ENCODE results near the gene NPR3. TPM values are rescaled to one million over a fixed set of nuclear protein-coding genes. Genes with fewer than 3 reads are reported as not detected.

The NPR3 gene
- total RNA-seq, 4 donors from 2014 or later, result 0.65 to 2.1 (median 1.5) TPM

DNA sequence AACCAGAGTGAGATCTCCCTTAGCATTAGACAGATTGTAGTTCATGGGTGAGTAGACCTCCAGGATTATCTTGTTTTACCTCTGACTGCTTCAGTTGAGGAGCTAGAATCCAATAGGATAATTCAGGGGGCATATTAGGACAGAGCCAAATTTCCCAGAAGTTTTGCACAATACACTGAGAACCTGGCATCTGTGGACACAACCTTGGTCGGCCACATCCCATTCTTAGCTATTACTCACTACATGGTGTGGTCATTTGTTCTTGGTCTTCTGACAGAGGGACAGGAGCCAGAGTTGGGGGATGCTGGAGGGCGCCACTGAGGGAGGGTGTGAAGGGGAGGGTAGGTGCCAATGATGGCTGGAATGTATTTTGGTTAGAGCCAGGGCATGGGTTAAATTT is 66.6 kb downstream of the NPR3 start:
- Histone ChIP-seq H3K4me3 (no peak overlapping the region), H3K27me3 (no peaks in the 10 kb centered on the region), H3K36me3 (no peaks in the 10 kb centered on the region), H3K4me1 (peaks cover 0 to 4% (median 0%) of the 10 kb centered on the region in 4 donors), H3K9me3 (no peaks in the 10 kb centered on the region), H3K27ac (replicated peaks in 1 of 4) (no peak overlapping the region)
- intact Hi-C loops (cut with DNase I), result no loop called here
- WGBS, result 75% methylated on average over 2 of the region's 2 CpGs
- no peak for DNase-seq (ENCODE audit: extremely low spot score)
- no peak for TF ChIP-seq POLR2A (IDR thresholded peaks at IDR 0.05; ENCODE audit: low read depth)
- TF ChIP-seq POLR2AphosphoS5 (IDR thresholded peaks at IDR 0.05), result no peak

DNA sequence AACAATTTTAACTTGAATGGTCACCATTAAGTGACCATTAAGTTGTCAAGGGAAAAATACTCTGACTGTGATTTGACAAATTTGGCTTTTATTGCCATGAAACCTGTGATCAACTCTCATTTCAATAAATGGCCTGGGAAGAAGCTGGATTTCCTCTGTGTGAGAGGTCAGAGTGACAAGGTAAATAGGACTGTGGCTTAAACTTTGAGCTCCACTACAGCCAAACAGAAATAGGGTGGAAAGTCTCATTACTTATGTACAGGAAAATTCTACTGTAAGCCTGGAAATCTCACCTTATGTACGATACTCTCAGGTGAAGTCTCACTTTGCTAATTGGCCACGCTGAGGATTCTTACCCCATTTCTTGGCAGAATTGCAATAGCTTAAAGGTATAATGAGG is 67.3 kb downstream of the NPR3 start:
- no peaks in the 10 kb centered on the region for H3K9me3 ChIP-seq
- H3K27me3 ChIP-seq, result no peaks in the 10 kb centered on the region
- 94% methylated on average over 2 of the region's 2 CpGs for WGBS
- no peak for TF ChIP-seq EP300 (IDR thresholded peaks at IDR 0.05)
- intact Hi-C loops (cut with DNase I), result no loop called here
- H3K36me3 ChIP-seq, result no peaks in the 10 kb centered on the region
- DNase-seq (ENCODE audit: extremely low spot score), result no peak
- no peak overlapping the region for H3K27ac ChIP-seq (replicated peaks in 1 of 4)
- peaks cover 0 to 4% (median 0%) of the 10 kb centered on the region in 4 donors for H3K4me1 ChIP-seq
- H3K4me3 ChIP-seq, result no peak overlapping the region

DNA sequence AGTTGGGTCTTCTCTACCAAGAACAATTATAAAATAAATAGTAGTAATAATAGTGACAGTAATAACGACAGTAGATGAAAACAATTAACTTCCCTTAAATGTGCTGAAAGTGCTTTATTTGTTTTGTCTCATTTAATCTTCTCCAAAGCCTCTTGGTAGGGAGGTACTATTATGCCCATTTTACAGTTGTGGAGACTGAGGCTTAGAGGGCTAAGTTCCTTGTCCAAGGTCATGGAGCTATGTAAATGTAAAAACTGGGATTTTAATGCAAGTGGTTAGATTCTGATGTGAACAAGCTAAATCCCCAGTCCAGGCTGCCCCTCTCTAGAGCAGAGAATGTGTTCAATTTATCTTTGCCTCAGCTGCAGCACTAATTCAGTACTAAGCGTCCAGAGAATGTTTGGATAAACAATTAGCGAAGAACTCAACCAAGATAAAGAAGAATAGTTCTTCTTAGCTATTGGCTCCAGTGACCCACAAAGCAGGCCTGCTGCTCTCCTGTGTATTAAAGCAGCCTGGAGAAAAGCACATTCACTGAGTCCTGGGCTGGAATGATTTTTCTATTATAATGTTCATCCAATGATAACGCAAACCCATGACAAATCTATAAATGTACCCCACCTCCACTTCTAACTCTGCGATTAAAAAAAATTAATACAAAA is 68.8 kb downstream of the NPR3 start:
- H3K36me3 ChIP-seq, result no peaks in the 10 kb centered on the region
- DNase-seq (ENCODE audit: extremely low spot score), result no peak
- H3K27me3 ChIP-seq, result no peaks in the 10 kb centered on the region
- H3K4me3 ChIP-seq, result no peak overlapping the region
- H3K4me1 ChIP-seq, result peaks cover 0 to 4% (median 0%) of the 10 kb centered on the region in 4 donors
- WGBS, result 68% methylated on average over 5 of the region's 5 CpGs
- TF ChIP-seq POLR2AphosphoS5 (IDR thresholded peaks at IDR 0.05) (no peak), POLR2A (IDR thresholded peaks at IDR 0.05; ENCODE audit: low read depth) (no peak), EP300 (IDR thresholded peaks at IDR 0.05) (no peak)
- TF ChIP-seq, protein P1, sequence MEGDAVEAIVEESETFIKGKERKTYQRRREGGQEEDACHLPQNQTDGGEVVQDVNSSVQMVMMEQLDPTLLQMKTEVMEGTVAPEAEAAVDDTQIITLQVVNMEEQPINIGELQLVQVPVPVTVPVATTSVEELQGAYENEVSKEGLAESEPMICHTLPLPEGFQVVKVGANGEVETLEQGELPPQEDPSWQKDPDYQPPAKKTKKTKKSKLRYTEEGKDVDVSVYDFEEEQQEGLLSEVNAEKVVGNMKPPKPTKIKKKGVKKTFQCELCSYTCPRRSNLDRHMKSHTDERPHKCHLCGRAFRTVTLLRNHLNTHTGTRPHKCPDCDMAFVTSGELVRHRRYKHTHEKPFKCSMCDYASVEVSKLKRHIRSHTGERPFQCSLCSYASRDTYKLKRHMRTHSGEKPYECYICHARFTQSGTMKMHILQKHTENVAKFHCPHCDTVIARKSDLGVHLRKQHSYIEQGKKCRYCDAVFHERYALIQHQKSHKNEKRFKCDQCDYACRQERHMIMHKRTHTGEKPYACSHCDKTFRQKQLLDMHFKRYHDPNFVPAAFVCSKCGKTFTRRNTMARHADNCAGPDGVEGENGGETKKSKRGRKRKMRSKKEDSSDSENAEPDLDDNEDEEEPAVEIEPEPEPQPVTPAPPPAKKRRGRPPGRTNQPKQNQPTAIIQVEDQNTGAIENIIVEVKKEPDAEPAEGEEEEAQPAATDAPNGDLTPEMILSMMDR (IDR thresholded peaks at IDR 0.05), result no peak
- no peak overlapping the region for H3K27ac ChIP-seq (replicated peaks in 1 of 4)
- intact Hi-C loops (cut with DNase I), result no loop called here
- no peaks in the 10 kb centered on the region for H3K9me3 ChIP-seq

DNA sequence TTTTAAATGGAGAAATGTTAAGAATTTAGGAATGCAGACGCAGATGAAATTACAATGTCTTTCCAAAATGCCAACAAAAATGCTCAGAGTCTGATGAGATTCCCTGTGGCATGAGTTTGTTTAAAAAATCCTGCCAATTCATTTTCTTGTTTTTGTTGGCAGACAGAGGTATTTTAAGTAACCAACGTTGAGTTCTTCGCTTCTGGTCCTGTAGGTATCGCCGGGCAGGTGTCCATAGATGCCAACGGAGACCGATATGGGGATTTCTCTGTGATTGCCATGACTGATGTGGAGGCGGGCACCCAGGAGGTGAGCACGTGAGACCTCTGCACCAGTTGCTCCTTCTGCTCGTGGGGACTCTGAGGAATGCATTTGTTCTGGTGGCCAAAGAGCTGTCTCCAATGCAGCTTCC is 69.4 kb downstream of the NPR3 start:
- Histone ChIP-seq H3K4me1 (peaks cover 0 to 4% (median 0%) of the 10 kb centered on the region in 4 donors), H3K9me3 (no peaks in the 10 kb centered on the region), H3K27ac (replicated peaks in 1 of 4) (no peak overlapping the region), H3K36me3 (no peaks in the 10 kb centered on the region), H3K4me3 (no peak overlapping the region), H3K27me3 (no peaks in the 10 kb centered on the region)
- TF ChIP-seq POLR2AphosphoS5 (IDR thresholded peaks at IDR 0.05) (no peak), EP300 (IDR thresholded peaks at IDR 0.05) (no peak), POLR2A (IDR thresholded peaks at IDR 0.05; ENCODE audit: low read depth) (no peak)
- TF ChIP-seq, protein P1 (IDR thresholded peaks at IDR 0.05), result no peak
- intact Hi-C loops (cut with DNase I), result no loop called here
- no peak for DNase-seq (ENCODE audit: extremely low spot score)
- WGBS, result 69% methylated on average over 8 of the region's 10 CpGs

DNA sequence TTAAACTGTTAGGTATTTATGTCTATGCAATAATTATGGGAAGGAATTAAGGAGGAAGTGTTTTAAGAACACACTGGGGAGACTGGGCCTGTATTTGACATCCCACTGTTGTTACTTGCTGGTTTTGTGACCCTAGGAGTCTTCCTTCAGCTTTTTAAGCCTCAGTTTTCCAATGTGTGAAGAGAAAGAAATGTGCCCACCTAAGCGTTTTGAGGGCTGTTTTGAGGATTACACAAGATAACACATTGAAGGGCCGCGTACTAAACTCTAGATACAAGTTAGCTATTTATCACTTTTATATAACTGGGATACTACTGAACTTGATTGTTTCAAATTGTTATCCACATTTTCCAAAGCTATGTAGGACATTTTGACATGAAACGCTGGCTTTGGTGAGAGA is 72.5 kb downstream of the NPR3 start:
- Histone ChIP-seq H3K27me3 (no peaks in the 10 kb centered on the region), H3K27ac (replicated peaks in 1 of 4) (no peak overlapping the region), H3K36me3 (no peaks in the 10 kb centered on the region), H3K9me3 (no peaks in the 10 kb centered on the region), H3K4me1 (peaks cover 0 to 4% (median 0%) of the 10 kb centered on the region in 4 donors), H3K4me3 (no peak overlapping the region)
- DNase-seq (ENCODE audit: extremely low spot score), result no peak
- 89% methylated on average over 4 of the region's 4 CpGs for WGBS
- TF ChIP-seq EP300 (IDR thresholded peaks at IDR 0.05) (no peak), POLR2AphosphoS5 (IDR thresholded peaks at IDR 0.05) (no peak), POLR2A (IDR thresholded peaks at IDR 0.05; ENCODE audit: low read depth) (no peak)
- TF ChIP-seq, protein P1 (IDR thresholded peaks at IDR 0.05), result no peak
- intact Hi-C loops (cut with DNase I), result no loop called here

Measured in esophagus muscularis mucosa (tissue), 4 donors.